Endothelial cell of umbilical vein (primary cell): ENCODE measurements around the gene RNF11. TPM values are rescaled to one million over a fixed set of nuclear protein-coding genes. Genes with fewer than 3 reads are reported as not detected.
A peak's percentile ranks its signal among the peaks of the same experiment; 100 is the strongest.
"Not testable (repeated sequence)": the region's sequence is repeated elsewhere in the genome, so short reads cannot be mapped to it uniquely, and the experiment has no call there.

Source experiments
- BruUV-seq: library from RNA; stranded (reverse); fragments of 400-500 nt; replicated peaks from 2 replicates; lab custom pipeline; 2021; lab: Mats Ljungman, UMichigan
- CTCF ChIA-PET: fragments of 300-600, 350-600 bp; sonication (Branson Sonifier 250); formaldehyde crosslinking; loops from one replicate; lab custom pipeline; 2021; ENCODE audit warnings: antibody characterized with exemption, inconsistent platforms; lab: Charles Lee
- POLR2A ChIA-PET: fragments of 300-600, 350-600 bp; sonication (Branson Sonifier 250); formaldehyde crosslinking; loops from one replicate; lab custom pipeline; 2021; ENCODE audit warnings: antibody characterized with exemption, inconsistent platforms; lab: Charles Lee
- DNase-seq: peaks from one replicate; pipeline ENCODE4 v3.0.0-alpha.2; 2011; ENCODE audit warnings: low read depth, low spot score
- FAIRE-seq: peaks from 2 replicates; lab custom pipeline; 2011; peaks lifted over from hg19 to GRCh38; lab: Jason Lieb, UNC
- H2AFZ ChIP-seq: 2 replicates; pipeline ENCODE4 v1.6.0; 2012; ENCODE audit warnings: low read depth, low read length, control low read depth, inconsistent platforms
- H3K27ac ChIP-seq: 2 replicates; pipeline ENCODE4 v1.5.1; 2011; ENCODE audit warnings: low read depth, mild to moderate bottlenecking, control low read depth, low read length, moderate library complexity; ENCODE audit not compliant: insufficient read depth
- H3K27me3 ChIP-seq, 2 experiments: 2 replicates each; pipeline versions ENCODE4 v1.6.0 to v1.6.1; 2011; ENCODE audit warnings: low read length in 2 of 2, mixed read lengths in 1 of 2; ENCODE audit not compliant: control insufficient read depth in 2 of 2, insufficient read depth in 2 of 2
- H3K36me3 ChIP-seq, 2 experiments: 2 replicates in 1 of 2; 3 replicates in 1 of 2; pipeline ENCODE4 v1.5.1; 2011; ENCODE audit warnings: low read length in 2 of 2, mild to moderate bottlenecking in 1 of 2, moderate library complexity in 1 of 2; ENCODE audit not compliant: control insufficient read depth in 2 of 2, insufficient read depth in 2 of 2; ENCODE audit errors: extremely low read depth in 1 of 2
- H3K4me1 ChIP-seq: 3 replicates; pipeline ENCODE4 v1.5.1; 2011; ENCODE audit warnings: mild to moderate bottlenecking, low read length; ENCODE audit not compliant: control insufficient read depth, insufficient read depth; ENCODE audit errors: extremely low read depth
- H3K4me2 ChIP-seq: 2 replicates; pipeline ENCODE4 v1.6.1; 2011; ENCODE audit warnings: low read length, control low read depth, mixed read lengths; ENCODE audit not compliant: insufficient read depth
- H3K4me3 ChIP-seq, 3 experiments: fragments of 200-600 bp in 1 of 3; sonication (generic), shearing (Covaris generic) in 1 of 3; replicated peaks in 1 of 3; 2 replicates each; pipeline ENCODE4 v1.5.1; 2011 to 2016; ENCODE audit warnings: control low read depth in 3 of 3, low read length in 3 of 3, mild to moderate bottlenecking in 2 of 3, inconsistent platforms in 1 of 3, low read depth in 1 of 3, moderate library complexity in 1 of 3; ENCODE audit not compliant: insufficient read depth in 1 of 3
- H3K79me2 ChIP-seq: 2 replicates; pipeline ENCODE4 v1.6.0; 2012; ENCODE audit warnings: low read length, inconsistent platforms; ENCODE audit not compliant: control insufficient read depth, insufficient read depth
- H3K9ac ChIP-seq: replicated peaks from 2 replicates; pipeline ENCODE3; 2011; ENCODE audit warnings: low read length, control low read depth; ENCODE audit not compliant: insufficient read depth; ENCODE audit errors: extremely low read depth
- H3K9me1 ChIP-seq: replicated peaks from 3 replicates; pipeline ENCODE4 v1.6.0; 2011; ENCODE audit warnings: mild to moderate bottlenecking, low read length; ENCODE audit not compliant: control insufficient read depth, insufficient read depth; ENCODE audit errors: extremely low read depth
- H3K9me3 ChIP-seq: replicated peaks from 2 replicates; pipeline ENCODE4 v1.5.1; 2012; ENCODE audit warnings: low read length, inconsistent platforms; ENCODE audit not compliant: control insufficient read depth, insufficient read depth
- H4K20me1 ChIP-seq: replicated peaks from 2 replicates; pipeline ENCODE3; 2011; ENCODE audit warnings: mild to moderate bottlenecking, low read length; ENCODE audit not compliant: control insufficient read depth, insufficient read depth; ENCODE audit errors: extremely low read depth
- EZH2 ChIP-seq: IDR thresholded peaks from 2 replicates; pipeline ENCODE4 v1.6.1; 2012; ENCODE audit warnings: borderline replicate concordance, low read depth, mild to moderate bottlenecking, moderate library complexity, low read length, inconsistent platforms; ENCODE audit not compliant: severe bottlenecking
- FOS ChIP-seq: IDR thresholded peaks from 2 replicates; pipeline ENCODE4 v1.6.1; 2011; ENCODE audit warnings: mild to moderate bottlenecking, low read length, moderate library complexity, borderline replicate concordance; ENCODE audit not compliant: insufficient read depth
- POLR2AphosphoS5 ChIP-seq: IDR thresholded peaks from 2 replicates; pipeline ENCODE4 v1.6.1; 2012; ENCODE audit warnings: low read depth, mild to moderate bottlenecking, control low read depth, low read length, moderate library complexity; ENCODE audit not compliant: insufficient read depth
- dilution Hi-C: fragments of 300-500 bp; cut with MboI; formaldehyde crosslinking; loops from one replicate; pipeline ENCODE4 v1.15.0; 2019; ENCODE audit warnings: low sequenced_read_pairs; ENCODE audit not compliant: extremely low pct_ligation_motif_present
- intact Hi-C: fragments of 100-400 bp; cut with micrococcal nuclease; formaldehyde crosslinking; loops from one replicate; pipeline ENCODE4 v1.10.0; 2022
- polyA plus RNA-seq, 4 experiments: library from polyadenylated mRNA; depleted of rRNA in 3 of 4; stranded (reverse) in 3 of 4; unstranded in 1 of 4; fragments of >200 nt; gene quantifications; 2 replicates each; pipeline versions ENCODE4 v1.2.1 to v1.2.3, GENCODE V29; 2011 to 2012; ENCODE audit warnings: missing spikeins in 1 of 4
- total RNA-seq: library from RNA; stranded (reverse); gene quantifications from 2 replicates; pipeline ENCODE4 v1.2.3, GENCODE V29; 2021
- TF ChIP-seq, protein P1 (sequence below): IDR thresholded peaks from 2 replicates; pipeline ENCODE4 v1.6.1; 2011; ENCODE audit not compliant: insufficient read depth, insufficient read length

RNF11 gene
- total and polyA plus RNA-seq, 2 donors (not counting 3 experiments of a cell fraction or from before 2014, with no cell fraction given), result 75.2 to 82.9 TPM

DNA sequence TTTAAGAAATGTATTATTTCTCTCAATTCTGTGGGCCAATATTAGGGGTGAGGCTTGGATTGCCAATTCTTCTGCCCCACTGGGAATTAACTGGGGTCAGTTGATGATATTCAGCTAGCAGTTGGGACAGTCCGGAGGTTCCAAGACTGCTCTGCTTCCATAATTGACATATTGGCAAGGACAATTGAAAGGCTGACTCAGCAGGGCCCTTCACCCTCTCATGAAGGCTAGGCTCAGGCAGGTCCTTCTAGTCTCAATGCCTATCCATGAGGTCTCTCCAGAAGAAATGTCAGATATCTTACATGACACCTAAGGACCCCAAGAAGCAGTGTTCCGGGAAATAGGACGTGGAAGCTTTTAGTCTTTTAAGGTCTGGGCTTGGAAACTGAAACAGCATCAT is 13.3 kb upstream of the RNF11 start:
- Histone ChIP-seq H3K9me1 (no peaks in the 10 kb centered on the region), H3K36me3 (no peaks in the 10 kb centered on the region), H3K9ac (no peak overlapping the region), H3K9me3 (no peaks in the 10 kb centered on the region), H3K4me1 (no peaks in the 10 kb centered on the region), H2AFZ (no peak overlapping the region), H4K20me1 (no peaks in the 10 kb centered on the region), H3K4me3 (no peak overlapping the region), H3K27ac (no peak overlapping the region), H3K79me2 (no peaks in the 10 kb centered on the region), H3K4me2 (no peak overlapping the region), H3K27me3 (no peaks in the 10 kb centered on the region)
- no peak for FAIRE-seq
- dilution Hi-C loops, result no loop called here
- no peak for TF ChIP-seq POLR2AphosphoS5
- ChIA-PET CTCF (no interaction called here), POLR2A (no interaction called here)
- intact Hi-C loops, result no loop called here
- no TSS peak for BruUV-seq
- DNase-seq, result no peak

DNA sequence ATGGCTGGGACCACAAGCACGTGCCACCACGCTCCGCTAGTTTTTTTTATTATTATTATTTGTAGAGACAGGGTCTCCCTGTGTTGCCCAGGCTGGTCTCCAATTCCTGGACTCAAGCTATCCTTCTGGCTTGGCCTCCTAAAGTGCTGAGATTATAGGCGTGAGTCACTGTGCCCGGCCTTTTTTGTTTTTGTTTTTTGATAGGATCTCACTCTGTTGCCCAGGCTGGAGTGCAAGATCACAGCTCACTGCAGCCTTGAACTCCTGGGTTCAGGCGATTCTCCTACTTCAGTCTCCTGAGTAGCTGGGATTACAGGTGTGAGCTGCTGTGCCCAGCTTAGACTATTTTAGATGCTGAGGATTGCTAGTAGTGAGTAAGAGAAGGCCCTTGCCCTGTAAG is 11.8 kb upstream of the RNF11 start:
- H3K4me1 ChIP-seq, result no peaks in the 10 kb centered on the region
- no peak for DNase-seq
- TF ChIP-seq FOS (no peak), POLR2AphosphoS5 (no peak), EZH2 (no peak)
- TF ChIP-seq, protein P1, sequence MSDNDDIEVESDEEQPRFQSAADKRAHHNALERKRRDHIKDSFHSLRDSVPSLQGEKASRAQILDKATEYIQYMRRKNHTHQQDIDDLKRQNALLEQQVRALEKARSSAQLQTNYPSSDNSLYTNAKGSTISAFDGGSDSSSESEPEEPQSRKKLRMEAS, result no peak
- H3K4me2 ChIP-seq, result no peak overlapping the region
- no TSS peak for BruUV-seq
- no peak overlapping the region for H3K27ac ChIP-seq
- no peaks in the 10 kb centered on the region for H3K9me1 ChIP-seq
- no peak overlapping the region for H3K4me3 ChIP-seq
- no peak overlapping the region for H3K9ac ChIP-seq
- H3K27me3 ChIP-seq, result no peaks in the 10 kb centered on the region
- no peaks in the 10 kb centered on the region for H3K36me3 ChIP-seq
- dilution Hi-C loops, result no loop called here
- no peaks in the 10 kb centered on the region for H3K79me2 ChIP-seq
- H2AFZ ChIP-seq, result no peak overlapping the region
- peak; percentile 74 for FAIRE-seq
- CTCF ChIA-PET, result no interaction called here
- intact Hi-C loops, result no loop called here
- POLR2A ChIA-PET, result no interaction called here
- no peaks in the 10 kb centered on the region for H3K9me3 ChIP-seq
- no peaks in the 10 kb centered on the region for H4K20me1 ChIP-seq

DNA sequence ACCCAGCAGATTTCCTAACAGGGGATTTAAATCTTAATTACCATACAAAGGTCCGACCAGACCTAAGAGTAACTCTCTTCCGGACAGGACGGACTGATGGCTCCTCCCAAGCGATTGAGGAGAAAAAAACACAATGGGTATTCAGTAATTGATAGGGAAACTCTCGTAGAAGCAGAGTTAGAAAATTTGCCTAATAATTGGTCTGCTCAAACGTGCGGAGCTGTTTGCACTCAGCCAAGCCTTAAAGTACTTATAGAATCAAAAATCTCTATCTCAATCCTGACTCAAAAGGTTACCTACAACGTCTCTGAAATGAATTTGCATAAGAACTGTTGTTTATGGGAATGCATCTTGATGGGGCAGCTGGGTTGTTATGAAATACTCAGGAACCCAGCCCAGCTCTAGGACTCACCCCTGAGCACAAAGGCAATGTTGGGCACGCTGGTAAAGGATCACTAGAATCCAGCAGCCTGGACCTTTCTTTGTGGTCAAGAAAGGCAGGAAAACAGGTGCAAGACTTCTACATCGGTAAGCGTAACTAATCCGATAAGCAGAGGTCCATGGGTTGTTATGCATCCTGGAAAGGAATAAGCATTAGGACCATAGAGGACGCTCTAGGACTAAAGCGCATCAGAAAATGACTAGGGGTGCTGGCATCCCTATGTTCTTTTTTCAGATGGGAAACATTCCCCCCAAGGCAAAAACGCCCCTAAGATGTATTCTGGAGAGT is 8.7 kb upstream of the RNF11 start:
- H3K4me1 ChIP-seq, H3K36me3 ChIP-seq, POLR2A ChIA-PET, BruUV-seq, dilution Hi-C loops, H3K27me3 ChIP-seq, H2AFZ ChIP-seq, H3K9me1 ChIP-seq, H3K9me3 ChIP-seq, H3K9ac ChIP-seq, H4K20me1 ChIP-seq, DNase-seq, intact Hi-C loops, H3K27ac ChIP-seq, H3K79me2 ChIP-seq, H3K4me2 ChIP-seq, FAIRE-seq, H3K4me3 ChIP-seq: not testable (repeated sequence)
- CTCF ChIA-PET, result interaction anchor here (1.1 kb wide), 1 partner anchor 35 kb away, joined by 3 read pairs; no protein-coding TSS in a partner anchor
